HEK293 (cell line): ENCODE results near the gene ZNF593.

Experiments used
- CTCF ChIA-PET: fragments of 350-600 bp; formaldehyde crosslinking; extraction: SDS; loops from one replicate; lab custom pipeline; 2021; ENCODE audit warnings: antibody characterized with exemption; lab: Yijun Ruan, JAX
- POLR2A ChIA-PET: fragments of 300-600 bp; formaldehyde crosslinking; extraction: SDS; loops from one replicate; lab custom pipeline; 2020; ENCODE audit warnings: antibody characterized with exemption, inconsistent platforms; lab: Yijun Ruan, JAX
- H3K27ac ChIP-seq: fragments of 200-500 bp; sonication (Bioruptor generic); 2 replicates; pipeline ENCODE4 v1.5.1; 2014; ENCODE audit warnings: low read depth, low read length, control low read depth, inconsistent platforms; ENCODE audit errors: extremely low read depth
- H3K36me3 ChIP-seq, 2 experiments: fragments of 200-500 bp in 1 of 2; sonication (Bioruptor generic) in 1 of 2; 1 replicate in 1 of 2; 2 replicates in 1 of 2; pipeline ENCODE4 v1.5.1; 2014 to 2017; ENCODE audit warnings: inconsistent platforms in 2 of 2, low read length in 2 of 2; ENCODE audit not compliant: control insufficient read depth in 2 of 2, insufficient read depth in 1 of 2
- H3K4me1 ChIP-seq: fragments of 200-500 bp; sonication (Bioruptor generic); 2 replicates; pipeline ENCODE4 v1.5.1; 2014; ENCODE audit warnings: mild to moderate bottlenecking, low read length, inconsistent platforms; ENCODE audit not compliant: control insufficient read depth, insufficient read depth
- H3K4me3 ChIP-seq: 2 replicates; pipeline ENCODE4 v1.5.1; 2011; ENCODE audit warnings: low read depth, mild to moderate bottlenecking, control low read depth, low read length, moderate library complexity
- H3K9me3 ChIP-seq: fragments of 200-500 bp; sonication (Bioruptor generic); 2 replicates; pipeline ENCODE4 v1.5.1; 2014; ENCODE audit warnings: low read depth, low read length, inconsistent platforms; ENCODE audit not compliant: control insufficient read depth, insufficient read depth
- BCL11A ChIP-seq: fragments of 450-650 bp; formaldehyde crosslinking; IDR thresholded peaks from 2 replicates; pipeline ENCODE4 v1.5.1; 2016; ENCODE audit warnings: low read depth, missing biosample characterization, missing genetic modification characterization
- BCL11B ChIP-seq: fragments of 450-650 bp; formaldehyde crosslinking; IDR thresholded peaks from 2 replicates; pipeline ENCODE4 v1.5.1; 2016; ENCODE audit warnings: low read depth, missing biosample characterization, missing genetic modification characterization
- CTCF ChIP-seq: fragments of 450-650 bp; formaldehyde crosslinking; IDR thresholded peaks from 2 replicates; pipeline ENCODE4 v1.5.1; 2016; ENCODE audit warnings: missing biosample characterization, missing genetic modification characterization
- EGR2 ChIP-seq: fragments of 450-650 bp; formaldehyde crosslinking; IDR thresholded peaks from 2 replicates; pipeline ENCODE4 v1.5.1; 2016; ENCODE audit warnings: low read depth, missing biosample characterization, missing genetic modification characterization
- GLIS2 ChIP-seq: fragments of 450-650 bp; formaldehyde crosslinking; IDR thresholded peaks from 2 replicates; pipeline ENCODE4 v1.5.1; 2016; ENCODE audit warnings: missing biosample characterization, missing genetic modification characterization
- ZBTB10 ChIP-seq: fragments of 450-650 bp; formaldehyde crosslinking; IDR thresholded peaks from 2 replicates; pipeline ENCODE4 v1.5.1; 2016; ENCODE audit warnings: missing biosample characterization, missing genetic modification characterization
- ZBTB17 ChIP-seq: fragments of 450-650 bp; formaldehyde crosslinking; IDR thresholded peaks from 2 replicates; pipeline ENCODE4 v1.5.1; 2016; ENCODE audit warnings: missing biosample characterization, missing genetic modification characterization
- ZBTB44 ChIP-seq: fragments of 450-650 bp; IDR thresholded peaks from 2 replicates; pipeline ENCODE4 v1.5.1; 2018; ENCODE audit warnings: missing biosample characterization, mild to moderate bottlenecking, missing genetic modification characterization
- ZBTB6 ChIP-seq: fragments of 450-650 bp; formaldehyde crosslinking; IDR thresholded peaks from 2 replicates; pipeline ENCODE4 v1.5.1; 2017; ENCODE audit warnings: missing biosample characterization, missing genetic modification characterization
- ZIC2 ChIP-seq: fragments of 450-650 bp; formaldehyde crosslinking; IDR thresholded peaks from 2 replicates; pipeline ENCODE4 v1.5.1; 2016; ENCODE audit warnings: missing biosample characterization, missing genetic modification characterization
- ZNF449 ChIP-seq: fragments of 450-650 bp; formaldehyde crosslinking; IDR thresholded peaks from 2 replicates; pipeline ENCODE4 v1.5.1; 2017; ENCODE audit warnings: missing biosample characterization, mild to moderate bottlenecking, missing genetic modification characterization, moderate library complexity
- ZNF704 ChIP-seq: fragments of 450-650 bp; formaldehyde crosslinking; IDR thresholded peaks from 2 replicates; pipeline ENCODE4 v1.5.1; 2016; ENCODE audit warnings: missing biosample characterization, missing genetic modification characterization
- ZNF76 ChIP-seq: fragments of 450-650 bp; formaldehyde crosslinking; IDR thresholded peaks from 2 replicates; pipeline ENCODE4; 2016; ENCODE audit warnings: low read depth, missing biosample characterization, missing genetic modification characterization, borderline replicate concordance
- ZNF837 ChIP-seq: fragments of 450-650 bp; formaldehyde crosslinking; IDR thresholded peaks from 2 replicates; pipeline ENCODE4 v1.5.1; 2016; ENCODE audit warnings: missing biosample characterization, missing genetic modification characterization

Gene ZNF593

GRCh38 chr1:26189331-26189730, 19.6 kb downstream of the ZNF593 start:
- peak; percentile 99 for TF ChIP-seq BCL11B (tag by site-specific recombination)
- 0 out of 2 replicates have a peak, but pooled peaks have one; percentile 24 for TF ChIP-seq ZBTB10 (tag by site-specific recombination)
- TF ChIP-seq ZBTB6 (tag by site-specific recombination), result peak; percentile 25; the same call in 1 of the 2 replicates
- no peak for TF ChIP-seq ZNF704 (tag by site-specific recombination)
- peak; percentile 99 for TF ChIP-seq BCL11A (tag by site-specific recombination)
- no peak for TF ChIP-seq ZNF837 (tag by site-specific recombination)
- TF ChIP-seq, all 188 proteins: peak for 4
- Histone ChIP-seq H3K4me3 (no peak overlapping the region), H3K4me1 (no peaks in the 10 kb centered on the region), H3K27ac (no peak overlapping the region), H3K9me3 (no peaks in the 10 kb centered on the region), H3K36me3 (no peaks in the 10 kb centered on the region)
- ChIA-PET CTCF (interaction anchor here (0.6 to 4.1 kb wide), 12 partner anchors 16 to 202 kb away, joined by 3 to 32 read pairs (median 4); partner anchors contain the start of genes CD52, CEP85, SH3BGRL3 and ZNF593), POLR2A (interaction anchor here (2.7 kb wide), 1 partner anchor 45 kb away, joined by 16 read pairs; the partner anchor contains the start of gene CEP85)

GRCh38 chr1:26189751-26190275, 20.1 kb downstream of the ZNF593 start:
- Histone ChIP-seq H3K4me1 (no peaks in the 10 kb centered on the region), H3K9me3 (no peaks in the 10 kb centered on the region), H3K27ac (no peak overlapping the region), H3K4me3 (no peak overlapping the region), H3K36me3 (no peaks in the 10 kb centered on the region)
- no peak for TF ChIP-seq ZBTB44 (tag by site-specific recombination)
- 0 out of 2 replicates have a peak, but pooled peaks have one; percentile 43 for TF ChIP-seq ZNF449
- POLR2A ChIA-PET, result interaction anchor here (0.6 to 2.7 kb wide), 4 partner anchors 15 to 60 kb away, joined by 3 to 16 read pairs (median 4); partner anchors contain the start of gene CEP85
- CTCF ChIA-PET, result interaction anchor here (0.5 to 4.1 kb wide), 24 partner anchors 11 to 1458 kb away, joined by 3 to 32 read pairs (median 4); partner anchors contain the start of genes CD52, CEP85, SH3BGRL3 and ZNF593

GRCh38 chr1:26190373-26190987, 20.8 kb downstream of the ZNF593 start, which contains the start of gene CATSPER4:
Gene CATSPER4, plus strand, starts transcription at chr1:26190602. Its CDS starts 26 bp downstream, at chr1:26190628.
- TF ChIP-seq CTCF, result peak; percentile 46; the same call in 1 of the 2 replicates
- TF ChIP-seq ZBTB17 (tag by site-specific recombination), result 0 out of 2 replicates have a peak, but pooled peaks have one; percentile 22
- TF ChIP-seq ZIC2, result peak; percentile 40
- TF ChIP-seq ZNF76 (tag by site-specific recombination), result no peak
- TF ChIP-seq EGR2 (tag by site-specific recombination), result peak; percentile 16; the same call in 1 of the 2 replicates
- TF ChIP-seq GLIS2 (tag by site-specific recombination), result peak; percentile 22; the same call in 1 of the 2 replicates
- TF ChIP-seq, all 188 proteins: peak for 5
- ChIA-PET CTCF (interaction anchor here (0.5 to 4.1 kb wide), 26 partner anchors 10 to 1457 kb away, joined by 3 to 32 read pairs (median 4); partner anchors contain the start of genes CD52, CEP85, SH3BGRL3 and ZNF593), POLR2A (interaction anchor here (0.6 to 2.7 kb wide), 5 partner anchors 15 to 60 kb away, joined by 3 to 16 read pairs (median 4); partner anchors contain the start of gene CEP85)
- Histone ChIP-seq H3K9me3 (no peaks in the 10 kb centered on the region), H3K4me1 (no peaks in the 10 kb centered on the region), H3K4me3 (no peak within 1 kb of the TSS), H3K36me3 (no peaks in the 10 kb centered on the region), H3K27ac (no peak within 1 kb of the TSS)
